Breast epithelium (tissue), 4 donors: Measurements from ENCODE around the gene TJAP1. TPM values are rescaled to one million over a fixed set of nuclear protein-coding genes. Genes with fewer than 3 reads are reported as not detected.
A peak's percentile ranks its signal among the peaks of the same experiment; 100 is the strongest.

Source experiments
- DNase-seq, 2 donors: peaks; one replicate each; pipeline ENCODE4 v3.0.0-alpha.2; 2019; ENCODE audit warnings: low spot score in 2 of 2
- H3K27ac ChIP-seq, 2 donors: fragments of 200-600 bp; sonication (generic) in 1 of 2; one replicate each; pipeline ENCODE4 v1.5.1; 2016 to 2019; ENCODE audit warnings: mild to moderate bottlenecking in 1 of 2
- H3K27me3 ChIP-seq, 2 donors: fragments of 200-600 bp; sonication (generic) in 1 of 2; one replicate each; pipeline versions ENCODE4 v1.5.1 to v1.6.0; 2017 to 2019; ENCODE audit warnings: control low read depth in 1 of 2, mild to moderate bottlenecking in 1 of 2
- H3K36me3 ChIP-seq: fragments of 200-600 bp; one replicate; pipeline ENCODE4 v1.5.1; 2019
- H3K4me1 ChIP-seq, 2 donors: fragments of 200-600 bp; sonication (generic); one replicate each; pipeline ENCODE4 v1.5.1; 2016 to 2019; ENCODE audit warnings: control low read depth in 1 of 2
- H3K4me3 ChIP-seq, 3 donors: fragments of 200-600 bp; sonication (generic); 1 replicate in 2 of 3; 2 replicates in 1 of 3; pipeline ENCODE4 v1.5.1; 2016 to 2019; ENCODE audit warnings: mild to moderate bottlenecking in 3 of 3, moderate library complexity in 2 of 3
- H3K9me3 ChIP-seq, 2 donors: fragments of 200-600 bp; sonication (generic) in 1 of 2; one replicate each; pipeline ENCODE4 v1.5.1; 2016 to 2019; ENCODE audit warnings: control low read depth in 1 of 2
- CTCF ChIP-seq, 3 donors: fragments of 450-650 bp; IDR thresholded peaks; one replicate each; pipeline ENCODE4 v1.5.1; 2016 to 2017; ENCODE audit warnings: antibody characterized with exemption in 3 of 3, mild to moderate bottlenecking in 3 of 3, moderate library complexity in 3 of 3
- POLR2A ChIP-seq: fragments of 450-650 bp; IDR thresholded peaks from one replicate; pipeline ENCODE4 v1.6.1; 2016; ENCODE audit warnings: antibody characterized with exemption, mild to moderate bottlenecking, moderate library complexity
- POLR2AphosphoS5 ChIP-seq, 3 donors: sonication (generic); formaldehyde crosslinking; IDR thresholded peaks; one replicate each; pipeline ENCODE4 v1.6.1; 2017; ENCODE audit warnings: antibody characterized with exemption in 3 of 3
- intact Hi-C: fragments of 100-400 bp; cut with DNase I; formaldehyde crosslinking; loops from one replicate; pipeline ENCODE4 v1.15.1; 2023; ENCODE audit warnings: low total_unique reads
- total RNA-seq, 3 donors: library from RNA; depleted of rRNA; stranded (reverse); fragments of >200 nt; gene quantifications; one replicate each; pipeline ENCODE4 v1.1.0, GENCODE V29; 2016

Gene TJAP1
- total RNA-seq, 3 donors from 2014 or later = 18.6 to 21.8 (median 21.3) TPM

- peak overlapping the region; percentile 76 to 89 for H3K27ac ChIP-seq
Observed at GRCh38 chr6:43478008-43478372, 620 bp downstream of the TJAP1 start.

GRCh38 chr6:43481075-43481474, 3.7 kb downstream of the TJAP1 start:
- no peaks in the 10 kb centered on the region for H3K36me3 ChIP-seq
- H3K27me3 ChIP-seq = no peaks in the 10 kb centered on the region
- H3K9me3 ChIP-seq = no peaks in the 10 kb centered on the region
- no peak overlapping the region for H3K4me3 ChIP-seq
- peaks cover 0 to 6% of the 10 kb centered on the region in 2 donors for H3K4me1 ChIP-seq
- no peak for DNase-seq
- intact Hi-C loops = no loop called here
- H3K27ac ChIP-seq = no peak overlapping the region
- TF ChIP-seq POLR2A = no peak
- TF ChIP-seq POLR2AphosphoS5 (IDR thresholded peaks at IDR 0.05) = no peak
- no peak for TF ChIP-seq CTCF (IDR thresholded peaks at IDR 0.05)

More at GRCh38 chr6:43478008-43478372, 620 bp downstream of the TJAP1 start:
- Histone ChIP-seq H3K36me3 (no peaks in the 10 kb centered on the region), H3K4me3 (peak overlapping the region; percentile 77 to 82 (median 80)), H3K27me3 (no peaks in the 10 kb centered on the region), H3K9me3 (no peaks in the 10 kb centered on the region), H3K4me1 (peaks cover 0 to 6% of the 10 kb centered on the region in 2 donors)
- no peak for DNase-seq
- intact Hi-C loops = no loop called here
- TF ChIP-seq POLR2A = no peak
- TF ChIP-seq CTCF (IDR thresholded peaks at IDR 0.05) = no peak
- TF ChIP-seq POLR2AphosphoS5 (IDR thresholded peaks at IDR 0.05) = no peak

GRCh38 chr6:43481591-43482236, 4.3 kb downstream of the TJAP1 start:
- no peak for DNase-seq
- no peak overlapping the region for H3K4me3 ChIP-seq

GRCh38 chr6:43488667-43489276, 11.4 kb downstream of the TJAP1 start:
- TF ChIP-seq POLR2A (no peak), CTCF (IDR thresholded peaks at IDR 0.05) (no peak), POLR2AphosphoS5 (IDR thresholded peaks at IDR 0.05) (no peak)
- Histone ChIP-seq H3K27me3 (no peaks in the 10 kb centered on the region), H3K4me3 (no peak overlapping the region), H3K9me3 (no peaks in the 10 kb centered on the region), H3K4me1 (peaks cover 10 to 12% of the 10 kb centered on the region in 2 donors), H3K27ac (peak overlapping the region in 1 of 2 donors; percentile 0), H3K36me3 (no peaks in the 10 kb centered on the region)
- no peak for DNase-seq
- intact Hi-C loops = no loop called here

More at GRCh38 chr6:43481591-43482236, 4.3 kb downstream of the TJAP1 start:
- intact Hi-C loops = no loop called here
- H3K9me3 ChIP-seq = no peaks in the 10 kb centered on the region
- no peaks in the 10 kb centered on the region for H3K36me3 ChIP-seq
- no peak overlapping the region for H3K27ac ChIP-seq
- H3K27me3 ChIP-seq = no peaks in the 10 kb centered on the region
- TF ChIP-seq POLR2AphosphoS5 (IDR thresholded peaks at IDR 0.05) = no peak
- TF ChIP-seq POLR2A = no peak
- TF ChIP-seq CTCF (IDR thresholded peaks at IDR 0.05) = no peak
- peaks cover 0 to 6% of the 10 kb centered on the region in 2 donors for H3K4me1 ChIP-seq

- no peak overlapping the region for H3K4me3 ChIP-seq
- TF ChIP-seq CTCF (IDR thresholded peaks at IDR 0.05) (no peak), POLR2A (no peak), POLR2AphosphoS5 (IDR thresholded peaks at IDR 0.05) (no peak)
- H3K9me3 ChIP-seq = no peaks in the 10 kb centered on the region
- no peaks in the 10 kb centered on the region for H3K27me3 ChIP-seq
- intact Hi-C loops = no loop called here
- H3K4me1 ChIP-seq = peaks cover 10 to 12% of the 10 kb centered on the region in 2 donors
- peak overlapping the region in 1 of 2 donors; percentile 0 for H3K27ac ChIP-seq
- DNase-seq = no peak
- no peaks in the 10 kb centered on the region for H3K36me3 ChIP-seq
Observed at GRCh38 chr6:43489277-43490072, 12.1 kb downstream of the TJAP1 start.
